Measurements from ENCODE around the gene TRPC4.
"Not testable (repeated sequence)": the region's sequence is repeated elsewhere in the genome, so short reads cannot be mapped to it uniquely, and the experiment has no call there.

The TRPC4 gene

GRCh38 chr13:37597477-37598025, 272.0 kb downstream of the TRPC4 start:
- DNase-seq = no peak

- DNase-seq = no peak
Observed at GRCh38 chr13:37596805-37597204, 272.8 kb downstream of the TRPC4 start.

- no peak for DNase-seq
Observed at GRCh38 chr13:37595162-37595561, 274.4 kb downstream of the TRPC4 start.

GRCh38 chr13:37594550-37594949, 275.0 kb downstream of the TRPC4 start:
- no peak for DNase-seq

GRCh38 chr13:37589381-37589780, 280.2 kb downstream of the TRPC4 start:
- not testable (repeated sequence) for DNase-seq

GRCh38 chr13:37587236-37587635, 282.3 kb downstream of the TRPC4 start:
- DNase-seq = no peak

All from cerebellar nuclear complex (tissue), 1 donor.